ENCODE results near the gene GPR179. TPM values are rescaled to one million over a fixed set of nuclear protein-coding genes. Genes with fewer than 3 reads are reported as not detected.

GPR179 gene
- polyA plus RNA-seq, 1 donor (not counting 4 experiments of a cell fraction or from before 2014, with no cell fraction given) = 0.01 TPM

DNA sequence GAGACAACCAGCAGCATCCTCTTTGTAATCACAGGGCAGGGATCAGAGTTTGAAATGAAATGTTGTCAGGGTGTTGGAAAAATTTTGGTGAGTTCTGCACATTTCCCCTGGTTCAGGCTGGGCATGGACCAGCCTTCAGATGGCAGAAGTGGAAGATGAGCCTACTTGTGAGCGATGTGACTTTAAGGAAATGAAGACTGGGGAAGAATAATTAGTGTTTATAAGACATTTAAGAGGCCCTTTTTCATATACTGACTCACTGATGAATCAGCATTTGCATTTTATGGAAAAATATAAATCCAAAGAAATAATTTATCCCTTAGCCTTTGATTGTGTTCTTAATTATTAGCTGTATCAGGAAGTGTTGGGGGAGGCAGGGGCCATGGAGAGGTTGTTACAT is 20.9 kb downstream of the GPR179 start:
- dilution Hi-C loops (cut with MboI; ENCODE audit: extremely low pct_ligation_motif_present, low sequenced_read_pairs) = no loop called here
- no peak overlapping the region for H3K27ac ChIP-seq (ENCODE audit: control insufficient read depth, insufficient read depth, low read length)

DNA sequence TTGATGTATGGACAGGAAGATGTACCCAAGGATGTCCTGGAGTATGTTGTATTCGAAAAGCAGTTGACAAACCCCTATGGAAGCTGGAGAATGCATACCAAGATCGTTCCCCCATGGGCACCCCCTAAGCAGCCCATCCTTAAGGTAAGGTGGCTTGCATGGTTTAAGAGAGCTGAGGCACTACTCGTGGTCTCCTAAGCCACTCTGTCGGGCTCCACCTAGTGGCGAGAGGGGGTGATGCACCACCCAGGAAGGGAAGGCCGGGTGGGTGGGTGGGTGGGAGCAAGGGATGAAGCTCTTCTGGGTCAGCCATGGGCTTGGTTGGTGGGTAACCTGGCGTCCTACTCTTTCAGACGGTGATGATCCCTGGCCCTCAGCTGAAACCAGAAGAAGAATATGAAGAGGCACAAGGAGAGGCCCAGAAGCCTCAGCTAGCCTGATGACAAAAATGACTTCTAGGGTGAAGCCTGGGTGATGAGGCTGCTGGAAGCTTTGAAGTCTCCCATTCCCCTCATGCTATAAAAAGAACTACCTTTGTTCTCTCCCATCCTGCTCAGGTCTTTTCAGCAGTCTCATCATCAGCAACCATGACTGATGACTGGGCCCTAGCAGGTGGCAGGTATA is 21.5 kb downstream of the GPR179 start:
- peaks cover 9 to 12% of the 10 kb centered on the region in 2 experiments for H3K36me3 ChIP-seq (ENCODE audit: control insufficient read depth in 2 of 2, extremely low read depth in 1 of 2, insufficient read depth in 2 of 2, low read length in 2 of 2)
- no peak overlapping the region for H3K9ac ChIP-seq (ENCODE audit: control insufficient read depth, extremely low read depth, insufficient read depth, low read length)

More for the DNA sequence above, 20.9 kb downstream of the GPR179 start:
- no peak overlapping the region for H2AFZ ChIP-seq (ENCODE audit: control insufficient read depth, low read length)
- no peaks in the 10 kb centered on the region for H3K79me2 ChIP-seq (ENCODE audit: control insufficient read depth, insufficient read depth, low read length)
- peaks cover 10% of the 10 kb centered on the region for H3K4me1 ChIP-seq (ENCODE audit: control insufficient read depth, extremely low read depth, insufficient read depth, low read length)
- H3K27me3 ChIP-seq (ENCODE audit: control insufficient read depth, extremely low read depth, insufficient read depth, low read length) = no peaks in the 10 kb centered on the region
- DNase-seq (ENCODE audit: low read depth, low spot score) (no peak), FAIRE-seq (no peak)
- no peak overlapping the region for H3K4me3 ChIP-seq (ENCODE audit: control insufficient read depth in 2 of 3, extremely low read depth in 1 of 3, insufficient read depth in 2 of 3, low read depth in 1 of 3, low read length in 3 of 3)
- H4K20me1 ChIP-seq (ENCODE audit: control insufficient read depth, extremely low read depth, insufficient read depth, low read length) = no peaks in the 10 kb centered on the region
- no peak overlapping the region for H3K9ac ChIP-seq (ENCODE audit: control insufficient read depth, extremely low read depth, insufficient read depth, low read length)
- no peak overlapping the region for H3K4me2 ChIP-seq (ENCODE audit: control insufficient read depth, extremely low read depth, insufficient read depth, low read depth, low read length)
- H3K9me1 ChIP-seq (ENCODE audit: control insufficient read depth, extremely low read depth, insufficient read depth, low read length) = no peaks in the 10 kb centered on the region
- H3K9me3 ChIP-seq (ENCODE audit: control insufficient read depth, low read depth, low read length) = no peaks in the 10 kb centered on the region
- no peak for TF ChIP-seq EZH2 (IDR thresholded peaks at IDR 0.05; ENCODE audit: low read length)
- peaks cover 9 to 12% of the 10 kb centered on the region in 2 experiments for H3K36me3 ChIP-seq (ENCODE audit: control insufficient read depth in 2 of 2, extremely low read depth in 1 of 2, insufficient read depth in 2 of 2, low read length in 2 of 2)

More for the DNA sequence above, 21.5 kb downstream of the GPR179 start:
- FAIRE-seq (no peak), DNase-seq (ENCODE audit: low read depth, low spot score) (no peak)
- H4K20me1 ChIP-seq (ENCODE audit: control insufficient read depth, extremely low read depth, insufficient read depth, low read length) = no peaks in the 10 kb centered on the region
- H3K4me2 ChIP-seq (ENCODE audit: control insufficient read depth, extremely low read depth, insufficient read depth, low read depth, low read length) = no peak overlapping the region
- H3K4me3 ChIP-seq (ENCODE audit: control insufficient read depth in 2 of 3, extremely low read depth in 1 of 3, insufficient read depth in 2 of 3, low read depth in 1 of 3, low read length in 3 of 3) = no peak overlapping the region
- no peaks in the 10 kb centered on the region for H3K9me3 ChIP-seq (ENCODE audit: control insufficient read depth, low read depth, low read length)
- no peak overlapping the region for H3K27ac ChIP-seq (ENCODE audit: control insufficient read depth, insufficient read depth, low read length)
- no peak overlapping the region for H2AFZ ChIP-seq (ENCODE audit: control insufficient read depth, low read length)
- TF ChIP-seq, protein P1, sequence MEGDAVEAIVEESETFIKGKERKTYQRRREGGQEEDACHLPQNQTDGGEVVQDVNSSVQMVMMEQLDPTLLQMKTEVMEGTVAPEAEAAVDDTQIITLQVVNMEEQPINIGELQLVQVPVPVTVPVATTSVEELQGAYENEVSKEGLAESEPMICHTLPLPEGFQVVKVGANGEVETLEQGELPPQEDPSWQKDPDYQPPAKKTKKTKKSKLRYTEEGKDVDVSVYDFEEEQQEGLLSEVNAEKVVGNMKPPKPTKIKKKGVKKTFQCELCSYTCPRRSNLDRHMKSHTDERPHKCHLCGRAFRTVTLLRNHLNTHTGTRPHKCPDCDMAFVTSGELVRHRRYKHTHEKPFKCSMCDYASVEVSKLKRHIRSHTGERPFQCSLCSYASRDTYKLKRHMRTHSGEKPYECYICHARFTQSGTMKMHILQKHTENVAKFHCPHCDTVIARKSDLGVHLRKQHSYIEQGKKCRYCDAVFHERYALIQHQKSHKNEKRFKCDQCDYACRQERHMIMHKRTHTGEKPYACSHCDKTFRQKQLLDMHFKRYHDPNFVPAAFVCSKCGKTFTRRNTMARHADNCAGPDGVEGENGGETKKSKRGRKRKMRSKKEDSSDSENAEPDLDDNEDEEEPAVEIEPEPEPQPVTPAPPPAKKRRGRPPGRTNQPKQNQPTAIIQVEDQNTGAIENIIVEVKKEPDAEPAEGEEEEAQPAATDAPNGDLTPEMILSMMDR (optimal IDR thresholded peaks at IDR 0.05 in 1 of 3, IDR thresholded peaks at IDR 0.05 in 1 of 3, conservative IDR thresholded peaks at IDR 0.05 in 1 of 3; ENCODE audit: extremely low read depth in 1 of 3, insufficient read depth in 2 of 3, low read length in 3 of 3) = peak; percentile 41 to 80 (median 72)
- no peak for TF ChIP-seq EZH2 (IDR thresholded peaks at IDR 0.05; ENCODE audit: low read length)
- no peaks in the 10 kb centered on the region for H3K27me3 ChIP-seq (ENCODE audit: control insufficient read depth, extremely low read depth, insufficient read depth, low read length)
- no peaks in the 10 kb centered on the region for H3K79me2 ChIP-seq (ENCODE audit: control insufficient read depth, insufficient read depth, low read length)
- no peaks in the 10 kb centered on the region for H3K9me1 ChIP-seq (ENCODE audit: control insufficient read depth, extremely low read depth, insufficient read depth, low read length)
- H3K4me1 ChIP-seq (ENCODE audit: control insufficient read depth, extremely low read depth, insufficient read depth, low read length) = peaks cover 14% of the 10 kb centered on the region
- dilution Hi-C loops (cut with MboI; ENCODE audit: extremely low pct_ligation_motif_present, low sequenced_read_pairs) = no loop called here
